IMR-90 (cell line): Measurements from ENCODE around the gene CD82. TPM values are rescaled to one million over a fixed set of nuclear protein-coding genes. Genes with fewer than 3 reads are reported as not detected.

ENCODE experiments used
- ATAC-seq: fragments of 200-7000 bp; cut with Tn5 transposase; 2 replicates; pipeline ENCODE4 v1.9.1; 2020; ENCODE audit warnings: low read depth, mild to moderate bottlenecking, moderate library complexity
- BruUV-seq: library from RNA; stranded (reverse); fragments of 400-500 nt; replicated peaks from 2 replicates; lab custom pipeline; 2021; lab: Mats Ljungman, UMichigan
- CTCF ChIA-PET: fragments of 300-600 bp; formaldehyde crosslinking; extraction: SDS; loops from one replicate; lab custom pipeline; 2021; ENCODE audit warnings: antibody characterized with exemption; lab: Yijun Ruan, JAX
- POLR2A ChIA-PET: fragments of 300-600 bp; sonication (Branson Sonifier 250); formaldehyde crosslinking; loops from one replicate; lab custom pipeline; 2022; ENCODE audit warnings: antibody characterized with exemption; ENCODE audit not compliant: unreplicated experiment; lab: Charles Lee
- DNase-seq: peaks from one replicate; pipeline ENCODE4 v3.0.0; 2013
- H2AFZ ChIP-seq: replicated peaks from 2 replicates; pipeline ENCODE3; 2013; ENCODE audit warnings: low read length, mild to moderate bottlenecking; ENCODE audit not compliant: poor library complexity
- H2AK5ac ChIP-seq: 2 replicates; pipeline ENCODE4 v1.6.1; 2013; ENCODE audit warnings: low read depth, low read length, inconsistent platforms
- H2AK9ac ChIP-seq: replicated peaks from 2 replicates; pipeline ENCODE3; 2013; ENCODE audit warnings: mild to moderate bottlenecking, low read depth, low read length, moderate library complexity; ENCODE audit not compliant: poor library complexity
- H2BK120ac ChIP-seq: 2 replicates; pipeline ENCODE4 v1.6.1; 2013; ENCODE audit warnings: low read depth, low read length, inconsistent platforms
- H2BK15ac ChIP-seq: 3 replicates; pipeline ENCODE4 v1.6.1; 2013; ENCODE audit warnings: low read depth, low read length, inconsistent platforms
- H2BK20ac ChIP-seq: 2 replicates; pipeline ENCODE4 v1.6.1; 2013; ENCODE audit warnings: low read depth, mild to moderate bottlenecking, inconsistent platforms, low read length, moderate library complexity
- H2BK5ac ChIP-seq: 2 replicates; pipeline ENCODE4 v1.6.1; 2013; ENCODE audit warnings: mild to moderate bottlenecking, low read depth, low read length, inconsistent platforms; ENCODE audit not compliant: poor library complexity, severe bottlenecking
- H3K14ac ChIP-seq: replicated peaks from 2 replicates; pipeline ENCODE4 v1.6.1; 2013; ENCODE audit warnings: low read depth, low read length, inconsistent platforms
- H3K18ac ChIP-seq: 2 replicates; pipeline ENCODE4 v1.6.1; 2013; ENCODE audit warnings: low read depth, low read length, control low read depth
- H3K23ac ChIP-seq: 2 replicates; pipeline ENCODE4 v1.6.1; 2013; ENCODE audit warnings: low read depth, low read length, inconsistent platforms
- H3K27ac ChIP-seq: 2 replicates; pipeline ENCODE4 v1.5.1; 2013; ENCODE audit warnings: mild to moderate bottlenecking, control low read depth, low read length; ENCODE audit not compliant: insufficient read depth
- H3K27me3 ChIP-seq: 2 replicates; pipeline ENCODE4 v1.6.1; 2013; ENCODE audit warnings: low read length; ENCODE audit not compliant: control insufficient read depth, insufficient read depth
- H3K36me3 ChIP-seq: 2 replicates; pipeline ENCODE4 v1.6.1; 2013; ENCODE audit warnings: low read length, mixed read lengths; ENCODE audit not compliant: control insufficient read depth, insufficient read depth
- H3K4ac ChIP-seq: 2 replicates; pipeline ENCODE4 v1.6.1; 2013; ENCODE audit warnings: low read depth, low read length, inconsistent platforms
- H3K4me1 ChIP-seq: 2 replicates; pipeline ENCODE4 v1.6.1; 2013; ENCODE audit warnings: low read length, mixed read lengths; ENCODE audit not compliant: control insufficient read depth, insufficient read depth
- H3K4me2 ChIP-seq: 2 replicates; pipeline ENCODE4 v1.6.1; 2013; ENCODE audit warnings: low read depth, mild to moderate bottlenecking, control low read depth, low read length, moderate library complexity
- H3K4me3 ChIP-seq: 2 replicates; pipeline ENCODE4 v1.5.1; 2013; ENCODE audit warnings: low read depth, mild to moderate bottlenecking, control low read depth, low read length, moderate library complexity; ENCODE audit not compliant: insufficient read depth
- H3K56ac ChIP-seq: 2 replicates; pipeline ENCODE4 v1.6.1; 2013; ENCODE audit warnings: low read length, inconsistent platforms; ENCODE audit not compliant: insufficient read depth; ENCODE audit errors: extremely low read depth
- H3K79me1 ChIP-seq, 2 experiments: 2 replicates each; pipeline ENCODE4 v1.6.1; 2013; ENCODE audit warnings: low read length in 2 of 2, inconsistent platforms in 1 of 2, low read depth in 1 of 2
- H3K9ac ChIP-seq: 2 replicates; pipeline ENCODE4 v1.6.1; 2013; ENCODE audit warnings: low read depth, low read length, control low read depth
- H3K9me1 ChIP-seq: 2 replicates; pipeline ENCODE4 v1.6.1; 2013; ENCODE audit warnings: low read length, inconsistent platforms; ENCODE audit not compliant: insufficient read depth
- H3K9me3 ChIP-seq: 2 replicates; pipeline ENCODE4 v1.6.1; 2013; ENCODE audit warnings: low read length; ENCODE audit not compliant: control insufficient read depth, insufficient read depth
- H4K20me1 ChIP-seq: 2 replicates; pipeline ENCODE4 v1.6.1; 2013; ENCODE audit warnings: low read length, inconsistent platforms; ENCODE audit not compliant: insufficient read depth
- H4K5ac ChIP-seq: 2 replicates; pipeline ENCODE4 v1.6.1; 2013; ENCODE audit warnings: mild to moderate bottlenecking, low read depth, low read length, control low read depth
- H4K8ac ChIP-seq, 2 experiments: 2 replicates each; pipeline ENCODE4 v1.6.1; 2013; ENCODE audit warnings: low read depth in 2 of 2, low read length in 2 of 2, control low read depth in 1 of 2, inconsistent platforms in 1 of 2
- H4K91ac ChIP-seq: 2 replicates; pipeline ENCODE4 v1.6.1; 2013; ENCODE audit warnings: low read depth, low read length, inconsistent platforms; ENCODE audit not compliant: insufficient read depth
- BHLHE40 ChIP-seq: fragments of 150-350 bp; IDR thresholded peaks from 2 replicates; pipeline ENCODE4 v1.6.1; 2016; ENCODE audit warnings: mild to moderate bottlenecking, low read depth, low read length
- CHD1 ChIP-seq: IDR thresholded peaks from 2 replicates; pipeline ENCODE4 v1.6.1; 2012; ENCODE audit warnings: low read depth, low read length, improper control_type of control experiment
- CTCF ChIP-seq: conservative IDR thresholded peaks from 2 replicates; pipeline ENCODE4 v1.5.1; 2012; ENCODE audit warnings: mild to moderate bottlenecking, low read depth, low read length, improper control_type of control experiment
- ELK1 ChIP-seq: fragments of 150-350 bp; IDR thresholded peaks from 2 replicates; pipeline ENCODE4 v1.6.1; 2016; ENCODE audit warnings: low read depth, mild to moderate bottlenecking, low read length, moderate library complexity, borderline replicate concordance
- FOS ChIP-seq: fragments of 150-350 bp; IDR thresholded peaks from 2 replicates; pipeline ENCODE4 v1.6.1; 2016; ENCODE audit warnings: low read depth, low read length
- MAFK ChIP-seq: IDR thresholded peaks from 2 replicates; pipeline ENCODE4 v1.6.1; 2012; ENCODE audit warnings: low read depth, low read length, improper control_type of control experiment
- MXI1 ChIP-seq: IDR thresholded peaks from 2 replicates; pipeline ENCODE4 v1.6.1; 2012; ENCODE audit warnings: low read depth, mild to moderate bottlenecking, low read length, moderate library complexity, borderline replicate concordance
- NFE2L2 ChIP-seq: fragments of 150-350 bp; IDR thresholded peaks from 2 replicates; pipeline ENCODE4 v1.6.1; 2016; ENCODE audit warnings: low read depth, mild to moderate bottlenecking, low read length
- POLR2A ChIP-seq: IDR thresholded peaks from 2 replicates; pipeline ENCODE4 v1.6.1; 2012; ENCODE audit warnings: mild to moderate bottlenecking, low read depth, low read length
- RAD21 ChIP-seq: IDR thresholded peaks from 2 replicates; pipeline ENCODE4 v1.6.1; 2012; ENCODE audit warnings: low read length, improper control_type of control experiment
- RCOR1 ChIP-seq: IDR thresholded peaks from 2 replicates; pipeline ENCODE4 v1.6.1; 2012; ENCODE audit warnings: mild to moderate bottlenecking, low read length, improper control_type of control experiment; ENCODE audit not compliant: insufficient replicate concordance
- RFX5 ChIP-seq: IDR thresholded peaks from 2 replicates; pipeline ENCODE4 v1.8.0; 2012; ENCODE audit warnings: low read depth, mild to moderate bottlenecking, low read length, moderate library complexity
- SMC3 ChIP-seq: fragments of 150-350 bp; IDR thresholded peaks from 2 replicates; pipeline ENCODE4 v1.6.1; 2016; ENCODE audit warnings: low read depth, mild to moderate bottlenecking, antibody characterized with exemption, low read length, moderate library complexity
- USF2 ChIP-seq: fragments of 150-350 bp; IDR thresholded peaks from 2 replicates; pipeline ENCODE4 v1.6.1; 2017; ENCODE audit warnings: mild to moderate bottlenecking, antibody characterized with exemption, low read length, low read depth
- WGBS, 2 experiments: methylation state at CpG; one replicate each; pipeline versions ENCODE4 v1.1.5 to v1.1.7; 2013; ENCODE audit warnings: missing lambda C conversion rate in 2 of 2; ENCODE audit not compliant: insufficient read length in 1 of 2; ENCODE audit errors: extremely low coverage in 2 of 2; 5-methylcytosine and 5-hydroxymethylcytosine counted together
- dilution Hi-C: fragments of 300-500 bp; cut with HindIII; formaldehyde crosslinking; loops from one replicate; pipeline ENCODE4 v1.14.3; 2018; ENCODE audit warnings: low sequenced_read_pairs; ENCODE audit not compliant: unreplicated experiment
- in situ Hi-C: fragments of 300-500 bp; cut with MboI; formaldehyde crosslinking; loops from 3 replicates; pipeline ENCODE4 v1.14.3; 2019; ENCODE audit warnings: low sequenced_read_pairs, inconsistent platforms, mixed read lengths
- intact Hi-C: fragments of 100-400 bp; cut with micrococcal nuclease; formaldehyde crosslinking; loops from 2 replicates; pipeline ENCODE4 v1.10.0; 2022
- polyA plus RNA-seq, 3 experiments: library from polyadenylated mRNA; depleted of rRNA; stranded (reverse); fragments of >200 nt; gene quantifications; 2 replicates each; pipeline ENCODE4 v1.2.3, GENCODE V29; 2012; ENCODE audit warnings: low replicate concordance in 1 of 3
- total RNA-seq: library from RNA; depleted of rRNA; stranded (reverse); fragments of >200 nt; gene quantifications from 2 replicates; pipeline ENCODE4 v1.2.3, GENCODE V29; 2012

CD82 gene
- total and polyA plus RNA-seq, 2 of the 4 experiments (the other 2 are of a cell fraction) = 32.8 to 49.4 TPM

- Histone ChIP-seq H4K20me1 (no peaks in the 10 kb centered on the region), H3K14ac (no peak overlapping the region), H3K36me3 (peaks cover 12% of the 10 kb centered on the region), H3K18ac (no peak overlapping the region), H2AK5ac (no peak overlapping the region), H2BK20ac (no peak overlapping the region), H3K79me1 (peaks cover 0 to 4% of the 10 kb centered on the region in 2 experiments; a peak in 1 of 4 replicates), H2BK5ac (no peak overlapping the region), H3K9me1 (peaks cover 3% of the 10 kb centered on the region; the same call in 1 of the 2 replicates), H3K56ac (no peak overlapping the region), H3K4me1 (peaks cover 13% of the 10 kb centered on the region), H2BK15ac (no peak overlapping the region), H3K4me3 (no peak overlapping the region), H3K4ac (no peak overlapping the region), H2BK120ac (no peak overlapping the region), H2AK9ac (no peak overlapping the region), H3K27me3 (no peaks in the 10 kb centered on the region), H4K91ac (no peak overlapping the region), H4K8ac (no peak overlapping the region), H2AFZ (no peak overlapping the region), H3K23ac (no peak overlapping the region), H3K9ac (no peak overlapping the region), H4K5ac (no peak overlapping the region), H3K4me2 (no peak overlapping the region), H3K27ac (no peak overlapping the region), H3K9me3 (no peaks in the 10 kb centered on the region)
- no peak for ATAC-seq
- intact Hi-C loops = loop anchor here (10.0 kb wide), 1 partner anchor 518 kb away; the partner anchor contains the start of gene EXT2
- ChIA-PET POLR2A (no interaction called here), CTCF (interaction anchor here (2.0 kb wide), 1 partner anchor 56 kb away, joined by 5 read pairs; no protein-coding TSS in a partner anchor)
- no CpG with 5 or more reads among the region's 6 CpGs for WGBS, 2 experiments
- TF ChIP-seq NFE2L2 (no peak), CHD1 (no peak), RAD21 (no peak), RCOR1 (no peak), RFX5 (no peak), USF2 (no peak), FOS (no peak), SMC3 (no peak), POLR2A (no peak), CTCF (no peak), ELK1 (no peak), MAFK (no peak), MXI1 (no peak), BHLHE40 (no peak)
- dilution Hi-C loops = no loop called here
- BruUV-seq = no TSS peak
- DNase-seq = no peak
- in situ Hi-C loops = no loop called here
Measured at GRCh38 chr11:44613153-44613552, 47.7 kb downstream of the CD82 start.
